Activated T-cell treated with anti-CD3 and anti-CD28 coated beads, Interleukin-2, amount 50 U/mL, for 72 hours (primary cell): ENCODE data around the gene IFNA7. TPM values are rescaled to one million over a fixed set of nuclear protein-coding genes. Genes with fewer than 3 reads are reported as not detected.
A peak's percentile ranks its signal among the peaks of the same experiment; 100 is the strongest.

Source experiments
- ATAC-seq, 2 donors: fragments of 150-1000 bp; cut with Tn5 transposase; replicated peaks in 1 of 2; 2 replicates each; pipeline ENCODE4 v1.10.0; 2021; ENCODE audit warnings: moderate library complexity in 2 of 2, mild to moderate bottlenecking in 1 of 2
- DNase-seq, 2 donors: peaks; one replicate each; pipeline ENCODE4 v3.0.0; 2021 to 2022; ENCODE audit warnings: mixed read lengths in 1 of 2
- H3K27ac Mint-ChIP-seq: one replicate; pipeline ENCODE4 v1.8.0; 2022; ENCODE audit warnings: mild to moderate bottlenecking, moderate library complexity, mixed read lengths
- H3K27me3 Mint-ChIP-seq: one replicate; pipeline ENCODE4 v1.8.0; 2022; ENCODE audit warnings: low read depth, mixed read lengths
- H3K36me3 Mint-ChIP-seq, 2 donors: one replicate each; pipeline ENCODE4 v1.8.0; 2022; ENCODE audit warnings: mixed read lengths in 2 of 2, mild to moderate bottlenecking in 1 of 2; ENCODE audit not compliant: insufficient read depth in 2 of 2
- H3K4me1 Mint-ChIP-seq: one replicate; pipeline ENCODE4 v1.8.0; 2022; ENCODE audit warnings: low read depth, mixed read lengths
- H3K4me3 Mint-ChIP-seq, 2 donors: one replicate each; pipeline ENCODE4 v1.8.0; 2022; ENCODE audit warnings: mild to moderate bottlenecking in 2 of 2, mixed read lengths in 2 of 2, moderate library complexity in 2 of 2
- H3K9me3 Mint-ChIP-seq, 2 donors: one replicate each; pipeline ENCODE4 v1.8.0; 2022; ENCODE audit warnings: mixed read lengths in 2 of 2
- total RNA-seq, 2 donors: library from RNA; stranded (reverse); gene quantifications; one replicate each; pipeline ENCODE4 v1.2.3, GENCODE V29; 2022

The IFNA7 gene
- total RNA-seq, 2 donors from 2014 or later: not detected

- H3K4me3 Mint-ChIP-seq: no peak overlapping the region
- DNase-seq (no peak), ATAC-seq (no peak)
- no peaks in the 10 kb centered on the region for H3K27me3 Mint-ChIP-seq
- H3K4me1 Mint-ChIP-seq: peaks cover 14% of the 10 kb centered on the region
- H3K36me3 Mint-ChIP-seq: no peaks in the 10 kb centered on the region
- peaks cover 0 to 2% of the 10 kb centered on the region in 2 donors for H3K9me3 Mint-ChIP-seq
- no peak overlapping the region for H3K27ac Mint-ChIP-seq
Observed at GRCh38 chr9:21155501-21155900, 46.5 kb downstream of the IFNA7 start.

- no peaks in the 10 kb centered on the region for H3K27me3 Mint-ChIP-seq
- H3K9me3 Mint-ChIP-seq: peaks cover 0 to 2% of the 10 kb centered on the region in 2 donors
- DNase-seq (no peak), ATAC-seq (peak; percentile 41 to 51)
- no peaks in the 10 kb centered on the region for H3K36me3 Mint-ChIP-seq
- peaks cover 6% of the 10 kb centered on the region for H3K4me1 Mint-ChIP-seq
- no peak overlapping the region for H3K27ac Mint-ChIP-seq
- H3K4me3 Mint-ChIP-seq: no peak overlapping the region
Observed at GRCh38 chr9:21154018-21154608, 47.9 kb downstream of the IFNA7 start.

GRCh38 chr9:21153336-21154017 lies 48.5 kb downstream of the IFNA7 start:
- DNase-seq (no peak), ATAC-seq (no peak)
- no peak overlapping the region for H3K4me3 Mint-ChIP-seq
- H3K4me1 Mint-ChIP-seq: peaks cover 6% of the 10 kb centered on the region
- peaks cover 0 to under 1% of the 10 kb centered on the region in 2 donors for H3K36me3 Mint-ChIP-seq
- peaks cover under 1 to 5% of the 10 kb centered on the region in 2 donors for H3K9me3 Mint-ChIP-seq
- no peaks in the 10 kb centered on the region for H3K27me3 Mint-ChIP-seq
- H3K27ac Mint-ChIP-seq: no peak overlapping the region

Other genes starting within 250 kb of the IFNA7 start
- gene HACD4, start 170.6 kb downstream of the IFNA7 start, total RNA-seq: 1 to 10 TPM; 1.8 to 3.3 TPM
- gene IFNB1, start 124.3 kb downstream of the IFNA7 start, total RNA-seq: 1 to 10 TPM in 1 of 2 donors, under 1 TPM in 1; 0.58 to 1.6 TPM
- not detected for gene IFNW1, start 60.4 kb downstream of the IFNA7 start, total RNA-seq
- not detected for gene IFNA21, start 35.5 kb downstream of the IFNA7 start, total RNA-seq
- not detected for gene IFNA4, start 14.6 kb downstream of the IFNA7 start, total RNA-seq
- gene IFNA10, start 4.9 kb upstream of the IFNA7 start, total RNA-seq: not detected
- not detected for gene IFNA16, start 15.1 kb upstream of the IFNA7 start, total RNA-seq
- not detected for gene IFNA17, start 26.0 kb upstream of the IFNA7 start, total RNA-seq
- gene IFNA14, start 37.8 kb upstream of the IFNA7 start, total RNA-seq: not detected
- gene IFNA5, start 103.1 kb upstream of the IFNA7 start, total RNA-seq: not detected
- gene KLHL9, start 133.2 kb upstream of the IFNA7 start, total RNA-seq: 10 to 100 TPM; 15.9 to 16.9 TPM
- not detected for gene IFNA6, start 148.7 kb upstream of the IFNA7 start, total RNA-seq
- gene IFNA13, start 165.9 kb upstream of the IFNA7 start, total RNA-seq: not detected
- not detected for gene IFNA2, start 183.2 kb upstream of the IFNA7 start, total RNA-seq
- not detected for gene IFNA8, start 206.9 kb upstream of the IFNA7 start, total RNA-seq
- not detected for gene IFNA1, start 238.2 kb upstream of the IFNA7 start, total RNA-seq